ENCODE results near the gene ZCCHC2.

ZCCHC2 gene

GRCh38 chr18:62603211-62603610 lies 80.4 kb downstream of the ZCCHC2 start:
- Histone ChIP-seq H3K79me2 (ENCODE audit: control insufficient read depth, low read length) (no peaks in the 10 kb centered on the region), H3K4me1 (ENCODE audit: control insufficient read depth, low read length) (no peaks in the 10 kb centered on the region), H3K36me3 (ENCODE audit: control insufficient read depth, low read length) (no peaks in the 10 kb centered on the region), H3F3A (ENCODE audit: control insufficient read depth, insufficient read depth) (no peaks in the 10 kb centered on the region), H3K9me3 (ENCODE audit: control insufficient read depth, insufficient read depth, low read length) (no peaks in the 10 kb centered on the region), H4K20me1 (ENCODE audit: control insufficient read depth, insufficient read depth, low read depth, low read length) (no peaks in the 10 kb centered on the region), H3K27me3 (ENCODE audit: control insufficient read depth, low read length) (peaks cover 3% of the 10 kb centered on the region; the same call in 1 of the 2 replicates), H3K4me2 (ENCODE audit: low read length) (no peak overlapping the region), H3K9me2 (replicated peaks; ENCODE audit: control insufficient read depth, low read length) (no peaks in the 10 kb centered on the region), H3K4me3 (ENCODE audit: low read length) (no peak overlapping the region), H3K27ac (ENCODE audit: low read depth, low read length) (no peak overlapping the region)
- no peak for TF ChIP-seq CTCF (IDR thresholded peaks at IDR 0.05; ENCODE audit: low read depth, low read length, poor library complexity, severe bottlenecking)
- no peak for TF ChIP-seq EZH2phosphoT487 (IDR thresholded peaks at IDR 0.05; ENCODE audit: borderline replicate concordance, low read length)

- Histone ChIP-seq H3K79me2 (ENCODE audit: control insufficient read depth, low read length) (no peaks in the 10 kb centered on the region), H3K4me2 (ENCODE audit: low read length) (no peak overlapping the region), H3K4me1 (ENCODE audit: control insufficient read depth, low read length) (no peaks in the 10 kb centered on the region), H3K27ac (ENCODE audit: low read depth, low read length) (no peak overlapping the region), H3F3A (ENCODE audit: control insufficient read depth, insufficient read depth) (no peaks in the 10 kb centered on the region), H3K4me3 (ENCODE audit: low read length) (no peak overlapping the region), H3K36me3 (ENCODE audit: control insufficient read depth, low read length) (no peaks in the 10 kb centered on the region), H3K9me3 (ENCODE audit: control insufficient read depth, insufficient read depth, low read length) (no peaks in the 10 kb centered on the region), H3K27me3 (ENCODE audit: control insufficient read depth, low read length) (peaks cover 3% of the 10 kb centered on the region; the same call in 1 of the 2 replicates), H4K20me1 (ENCODE audit: control insufficient read depth, insufficient read depth, low read depth, low read length) (no peaks in the 10 kb centered on the region), H3K9me2 (replicated peaks; ENCODE audit: control insufficient read depth, low read length) (no peaks in the 10 kb centered on the region)
- TF ChIP-seq EZH2phosphoT487 (IDR thresholded peaks at IDR 0.05; ENCODE audit: borderline replicate concordance, low read length): no peak
- no peak for TF ChIP-seq CTCF (IDR thresholded peaks at IDR 0.05; ENCODE audit: low read depth, low read length, poor library complexity, severe bottlenecking)
Measured at GRCh38 chr18:62603979-62604378, 81.2 kb downstream of the ZCCHC2 start.

GRCh38 chr18:62605685-62606084 lies 82.9 kb downstream of the ZCCHC2 start:
- Histone ChIP-seq H4K20me1 (ENCODE audit: control insufficient read depth, insufficient read depth, low read depth, low read length) (no peaks in the 10 kb centered on the region), H3K9me3 (ENCODE audit: control insufficient read depth, insufficient read depth, low read length) (no peaks in the 10 kb centered on the region), H3F3A (ENCODE audit: control insufficient read depth, insufficient read depth) (no peaks in the 10 kb centered on the region), H3K4me3 (ENCODE audit: low read length) (no peak overlapping the region), H3K9me2 (replicated peaks; ENCODE audit: control insufficient read depth, low read length) (no peaks in the 10 kb centered on the region), H3K79me2 (ENCODE audit: control insufficient read depth, low read length) (no peaks in the 10 kb centered on the region), H3K27ac (ENCODE audit: low read depth, low read length) (no peak overlapping the region), H3K4me2 (ENCODE audit: low read length) (no peak overlapping the region), H3K4me1 (ENCODE audit: control insufficient read depth, low read length) (no peaks in the 10 kb centered on the region), H3K27me3 (ENCODE audit: control insufficient read depth, low read length) (0 out of 2 replicates have a peak, but pooled peaks cover 3% of the 10 kb centered on the region), H3K36me3 (ENCODE audit: control insufficient read depth, low read length) (no peaks in the 10 kb centered on the region)
- TF ChIP-seq EZH2phosphoT487 (IDR thresholded peaks at IDR 0.05; ENCODE audit: borderline replicate concordance, low read length) (no peak), CTCF (IDR thresholded peaks at IDR 0.05; ENCODE audit: low read depth, low read length, poor library complexity, severe bottlenecking) (no peak)
